ENCODE measurements around the gene SIRPD.
"Not testable (repeated sequence)": the region's sequence is repeated elsewhere in the genome, so short reads cannot be mapped to it uniquely, and the experiment has no call there.

The SIRPD gene

GRCh38 chr20:1557605-1558004, at the start of gene SIRPD:
SIRPD (minus strand) TSS chr20:1557705; CDS start chr20:1557653, 52 bp downstream.
- no peak for DNase-seq

GRCh38 chr20:1600736-1601135, 43.2 kb upstream of the SIRPD start:
- no peak for DNase-seq

- DNase-seq: no peak
Observed at GRCh38 chr20:1595333-1595732, 37.8 kb upstream of the SIRPD start.

GRCh38 chr20:1588533-1589460, 31.3 kb upstream of the SIRPD start:
- DNase-seq: no peak

GRCh38 chr20:1587781-1588532, 30.5 kb upstream of the SIRPD start:
- DNase-seq: no peak

- no peak for DNase-seq
Observed at GRCh38 chr20:1579488-1579887, 22.0 kb upstream of the SIRPD start.

GRCh38 chr20:1577906-1578305, 20.4 kb upstream of the SIRPD start:
- no peak for DNase-seq

- not testable (repeated sequence) for DNase-seq
Observed at GRCh38 chr20:1577313-1577712, 19.8 kb upstream of the SIRPD start.

- DNase-seq: no peak
Observed at GRCh38 chr20:1576641-1577040, 19.1 kb upstream of the SIRPD start.

- DNase-seq: not testable (repeated sequence)
Observed at GRCh38 chr20:1576003-1576402, 18.5 kb upstream of the SIRPD start.

GRCh38 chr20:1571583-1571982, 14.1 kb upstream of the SIRPD start:
- DNase-seq: not testable (repeated sequence)

- no peak for DNase-seq
Observed at GRCh38 chr20:1569415-1569881, 11.9 kb upstream of the SIRPD start.

- no peak for DNase-seq
Observed at GRCh38 chr20:1568163-1568490, 10.6 kb upstream of the SIRPD start.

GRCh38 chr20:1567392-1568162, 10.1 kb upstream of the SIRPD start:
- no peak for DNase-seq

GRCh38 chr20:1566701-1567100, 9.2 kb upstream of the SIRPD start:
- no peak for DNase-seq

- DNase-seq: no peak
Observed at GRCh38 chr20:1565461-1565860, 8.0 kb upstream of the SIRPD start.

GRCh38 chr20:1563598-1563997, 6.1 kb upstream of the SIRPD start:
- no peak for DNase-seq

GRCh38 chr20:1562622-1563021, 5.1 kb upstream of the SIRPD start:
- DNase-seq: no peak

- DNase-seq: no peak
Observed at GRCh38 chr20:1561350-1561749, 3.8 kb upstream of the SIRPD start.

GRCh38 chr20:1555952-1556351, 1.6 kb downstream of the SIRPD start:
- no peak for DNase-seq

GRCh38 chr20:1539816-1540419, 17.6 kb downstream of the SIRPD start:
- no peak for DNase-seq

- DNase-seq: no peak
Observed at GRCh38 chr20:1538655-1539054, 18.9 kb downstream of the SIRPD start.

- no peak for DNase-seq
Observed at GRCh38 chr20:1537731-1538058, 19.8 kb downstream of the SIRPD start.

Data from NCI-H1417 (cell line).